GM19240 (cell line): ENCODE results near the gene TTC34.

Experiments used
- DNase-seq: peaks from one replicate; pipeline ENCODE4 v3.0.0; 2011; ENCODE audit warnings: low spot score; ENCODE audit not compliant: insufficient read length

The TTC34 gene

GRCh38 chr1:2812939-2813653 lies 11.6 kb upstream of the TTC34 start:
- no peak for DNase-seq

DNA sequence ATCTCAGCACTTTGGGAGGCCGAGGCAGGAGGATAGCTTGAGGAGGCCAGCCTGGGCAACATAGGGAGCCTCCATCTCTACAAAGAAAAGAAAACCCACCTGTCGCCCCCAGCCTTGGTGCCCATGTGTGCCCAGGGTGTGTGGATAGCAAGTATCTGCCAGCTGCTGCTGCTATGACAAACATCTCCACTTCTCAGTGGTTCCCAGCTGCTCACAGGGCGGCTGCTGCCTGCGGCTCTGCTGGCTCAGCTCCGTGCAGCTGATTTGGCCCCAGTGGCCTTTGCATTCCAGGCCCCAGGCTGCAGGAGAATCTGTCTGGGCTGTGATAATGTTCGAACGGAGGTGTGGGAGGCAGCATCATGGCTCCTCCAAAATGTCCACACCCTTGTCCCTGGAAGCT lies 10.6 kb upstream of the TTC34 start:
- DNase-seq: no peak

DNA sequence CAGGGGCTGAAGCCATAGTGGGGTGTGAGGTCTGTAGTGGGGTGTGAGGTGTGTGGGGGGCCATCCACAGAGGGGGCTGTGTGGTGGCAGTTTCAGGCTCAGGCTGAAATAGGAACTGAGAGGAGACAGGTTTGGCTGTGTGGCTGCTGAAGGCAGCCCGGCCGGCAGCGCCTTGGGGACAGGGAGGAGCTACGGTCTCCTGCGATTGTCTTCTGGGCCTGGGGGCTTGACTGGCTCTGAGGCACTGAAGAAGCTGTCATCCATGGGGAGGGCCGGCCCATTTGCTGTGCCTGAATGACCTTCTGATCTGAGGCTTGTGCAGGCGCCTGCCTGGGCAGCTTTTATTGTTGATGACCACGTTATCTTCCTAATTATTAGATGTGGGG lies 10.0 kb upstream of the TTC34 start:
- no peak for DNase-seq

- no peak for DNase-seq
Measured at GRCh38 chr1:2810899-2811532, 9.5 kb upstream of the TTC34 start.

DNA sequence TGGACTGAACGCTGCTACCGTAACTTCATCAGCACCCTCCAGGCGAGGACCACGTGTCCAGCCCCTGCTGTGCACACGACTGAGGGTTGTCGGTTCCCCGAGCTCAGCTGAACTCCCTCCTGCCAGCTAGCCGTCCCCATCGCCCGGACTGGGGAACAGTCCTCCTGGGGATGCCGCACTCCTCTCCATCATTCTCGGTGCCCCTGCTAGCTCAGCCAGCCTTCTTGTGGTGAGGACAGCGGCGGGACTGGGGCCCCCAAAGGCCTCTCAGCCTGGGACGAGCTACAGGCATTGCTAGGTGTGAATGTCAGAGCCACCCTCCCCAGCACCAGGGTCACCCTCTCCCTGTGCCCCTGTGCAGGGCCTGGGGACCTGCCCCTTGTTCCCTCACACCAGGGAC lies 8.8 kb upstream of the TTC34 start:
- DNase-seq: no peak

GRCh38 chr1:2809656-2810055 lies 8.2 kb upstream of the TTC34 start:
- no peak for DNase-seq

DNA sequence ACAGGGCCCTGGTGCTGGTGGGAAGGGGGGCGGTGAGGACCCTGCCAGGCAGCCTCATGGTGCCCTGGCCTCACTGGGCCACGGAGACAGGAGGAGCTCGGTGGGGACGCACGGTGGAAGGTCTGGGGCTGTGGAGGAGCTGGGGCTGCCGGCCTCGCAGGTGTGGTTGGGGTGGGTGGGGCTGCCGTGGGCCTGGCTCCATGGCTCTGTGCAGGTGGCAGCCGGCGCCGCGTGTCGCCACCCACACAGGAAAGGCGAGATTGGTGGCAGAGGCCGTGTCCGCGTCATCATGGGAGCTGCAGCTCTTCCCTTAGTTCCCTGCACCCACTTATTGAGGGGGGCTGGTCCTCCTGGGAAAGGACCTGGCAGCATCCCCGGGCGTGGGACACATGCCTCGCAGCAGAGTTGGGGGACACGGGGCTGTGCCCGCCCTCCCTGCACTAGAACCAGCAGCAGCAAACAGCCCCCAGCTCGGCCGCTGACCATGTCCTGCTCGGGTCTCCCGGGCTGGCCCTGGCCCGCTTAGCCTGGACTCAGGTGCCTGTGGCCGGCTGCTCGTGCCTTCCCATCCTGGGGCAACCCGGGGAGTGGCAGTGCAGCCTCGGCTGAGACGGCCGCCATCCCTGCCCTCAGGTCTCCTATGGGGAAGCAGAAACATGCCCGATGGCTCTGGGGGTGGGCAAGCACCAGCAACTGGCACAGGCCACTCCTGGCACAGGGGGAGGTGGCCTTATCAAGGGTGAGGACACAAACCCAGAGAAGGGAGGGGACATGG lies 7.5 kb upstream of the TTC34 start:
- no peak for DNase-seq

DNA sequence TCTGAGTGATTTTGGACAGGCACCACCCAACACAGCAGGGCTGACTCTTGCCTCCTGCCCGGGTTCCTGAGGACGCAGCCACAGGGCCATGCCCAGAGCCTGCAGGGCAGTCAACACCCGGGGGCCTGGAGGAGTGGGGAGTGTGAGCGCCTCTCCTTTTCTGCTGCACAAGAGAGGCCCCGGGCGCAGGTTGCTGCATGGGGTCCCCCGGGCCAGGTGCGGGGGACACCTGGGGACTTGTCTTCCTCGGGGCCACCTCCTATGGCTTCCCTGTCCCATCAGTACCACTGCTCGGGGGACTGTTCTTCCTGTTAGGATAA lies 6.9 kb upstream of the TTC34 start:
- DNase-seq: no peak

GRCh38 chr1:2807678-2808385 lies 6.3 kb upstream of the TTC34 start:
- DNase-seq: no peak

DNA sequence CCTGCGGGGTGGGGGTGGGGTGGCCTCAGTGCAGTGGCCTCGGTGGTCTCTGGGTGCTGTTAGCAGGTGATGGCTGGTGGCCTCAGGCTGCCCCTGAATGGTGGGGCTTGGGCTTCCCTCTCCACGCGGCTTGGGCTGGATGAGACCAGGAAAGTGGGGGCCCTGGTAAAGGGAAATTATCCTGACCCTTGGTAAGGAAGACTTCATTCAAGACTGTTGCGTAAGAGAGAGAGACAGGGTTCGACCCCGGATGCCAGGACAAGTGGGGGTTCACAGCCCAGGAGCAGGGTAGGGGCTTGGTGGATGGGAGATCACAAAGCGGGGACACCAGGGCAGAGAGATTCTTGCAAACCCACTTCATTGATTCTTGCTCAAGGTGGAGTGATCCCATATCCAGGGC lies 5.5 kb upstream of the TTC34 start:
- DNase-seq: no peak

GRCh38 chr1:2806591-2806990 lies 5.1 kb upstream of the TTC34 start:
- no peak for DNase-seq

GRCh38 chr1:2805801-2806430 lies 4.4 kb upstream of the TTC34 start:
- no peak for DNase-seq

- no peak for DNase-seq
Measured at GRCh38 chr1:2804628-2805351, 3.3 kb upstream of the TTC34 start.

GRCh38 chr1:2803931-2804627 lies 2.6 kb upstream of the TTC34 start:
- DNase-seq: no peak

GRCh38 chr1:2803086-2803930 lies 1.8 kb upstream of the TTC34 start:
- DNase-seq: no peak

- DNase-seq: no peak
Measured at GRCh38 chr1:2802421-2802961, 998 bp upstream of the TTC34 start.

- DNase-seq: no peak
Measured at GRCh38 chr1:2801046-2801445, 447 bp downstream of the TTC34 start.

DNA sequence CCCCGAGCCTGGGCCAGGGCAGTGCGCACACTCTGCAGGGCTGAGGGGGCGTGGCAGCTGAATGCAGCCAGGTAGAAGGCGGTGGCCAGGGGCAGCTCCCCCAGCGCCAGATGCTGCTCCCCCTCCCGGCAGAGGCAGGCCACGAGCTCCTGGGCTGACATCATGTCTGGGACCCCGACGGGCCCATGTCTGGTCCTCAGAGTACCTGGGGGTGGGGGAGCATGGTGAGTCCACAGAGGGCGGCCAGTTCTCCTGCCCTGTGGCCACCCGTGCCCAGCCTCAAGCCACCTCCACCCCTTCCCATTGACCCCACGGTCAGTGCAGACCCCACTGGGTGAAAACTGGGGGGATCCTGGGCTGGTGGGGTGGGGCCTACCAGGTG lies 838 bp downstream of the TTC34 start:
- DNase-seq: no peak
